Measurements from ENCODE around the gene IL1RAPL1.

Gene IL1RAPL1

GRCh38 chrX:29911673-29912072, 1324.4 kb downstream of the IL1RAPL1 start:
- H3K4me3 ChIP-seq (ENCODE audit: low read depth in 1 of 2, low read length in 2 of 2), result no peak overlapping the region
- DNase-seq (no peak), ATAC-seq (ENCODE audit: insufficient read depth, low read depth) (no peak)

GRCh38 chrX:29913647-29914046, 1326.4 kb downstream of the IL1RAPL1 start:
- H4K20me1 ChIP-seq (ENCODE audit: insufficient read depth, low read length), result no peaks in the 10 kb centered on the region
- no peaks in the 10 kb centered on the region for H3K9me3 ChIP-seq (ENCODE audit: insufficient read depth, low read length, severe bottlenecking)
- TF ChIP-seq EZH2 (IDR thresholded peaks at IDR 0.05; ENCODE audit: borderline replicate concordance, low read depth, low read length, severe bottlenecking), result no peak
- no peak for TF ChIP-seq CTCF (IDR thresholded peaks at IDR 0.05; ENCODE audit: borderline replicate concordance, extremely low read depth, low read length, poor library complexity, severe bottlenecking)

More at GRCh38 chrX:29911673-29912072, 1324.4 kb downstream of the IL1RAPL1 start:
- Histone ChIP-seq H4K20me1 (ENCODE audit: insufficient read depth, low read length) (no peaks in the 10 kb centered on the region), H3K27ac (ENCODE audit: low read length) (no peak overlapping the region), H3K9ac (ENCODE audit: low read depth, low read length) (no peak overlapping the region), H3K4me1 (ENCODE audit: insufficient read depth, low read length) (no peaks in the 10 kb centered on the region), H3K27me3 (ENCODE audit: insufficient read depth, low read length, poor library complexity) (no peaks in the 10 kb centered on the region), H2AFZ (ENCODE audit: low read depth, low read length) (no peak overlapping the region), H3K79me2 (ENCODE audit: insufficient read depth, low read length) (no peaks in the 10 kb centered on the region), H3K4me2 (ENCODE audit: insufficient read depth, low read length) (no peak overlapping the region), H3K36me3 (ENCODE audit: insufficient read depth, low read length) (no peaks in the 10 kb centered on the region), H3K9me3 (ENCODE audit: insufficient read depth, low read length, severe bottlenecking) (no peaks in the 10 kb centered on the region)
- no peak for TF ChIP-seq CTCF (IDR thresholded peaks at IDR 0.05; ENCODE audit: borderline replicate concordance, extremely low read depth, low read length, poor library complexity, severe bottlenecking)
- no peak for TF ChIP-seq EZH2 (IDR thresholded peaks at IDR 0.05; ENCODE audit: borderline replicate concordance, low read depth, low read length, severe bottlenecking)

DNA sequence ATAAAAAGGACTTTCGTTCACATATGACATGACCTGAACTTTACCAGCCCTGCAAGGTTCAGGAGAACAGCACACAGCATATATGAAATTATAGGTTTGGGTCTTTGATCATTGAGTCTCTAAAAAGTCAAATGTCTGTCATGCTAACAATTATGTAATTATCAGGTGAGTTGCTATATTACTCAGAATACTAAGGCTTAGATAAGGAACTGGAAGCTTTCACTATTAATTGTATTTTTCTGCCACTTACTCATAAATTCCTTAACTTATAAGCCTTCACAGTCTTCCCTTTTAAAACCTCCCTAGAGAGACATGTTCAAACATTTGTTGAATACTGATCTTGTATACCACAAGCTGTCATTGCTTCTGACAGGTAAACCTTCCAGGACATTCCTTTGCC, 1335.4 kb downstream of the IL1RAPL1 start:
- H3K79me2 ChIP-seq (ENCODE audit: insufficient read depth, low read length), result no peaks in the 10 kb centered on the region
- no peaks in the 10 kb centered on the region for H3K4me1 ChIP-seq (ENCODE audit: insufficient read depth, low read length)
- H3K4me2 ChIP-seq (ENCODE audit: insufficient read depth, low read length), result no peak overlapping the region
- H3K36me3 ChIP-seq (ENCODE audit: insufficient read depth, low read length), result no peaks in the 10 kb centered on the region
- no peak for TF ChIP-seq CTCF (IDR thresholded peaks at IDR 0.05; ENCODE audit: borderline replicate concordance, extremely low read depth, low read length, poor library complexity, severe bottlenecking)
- H3K9ac ChIP-seq (ENCODE audit: low read depth, low read length), result no peak overlapping the region
- no peaks in the 10 kb centered on the region for H3K9me3 ChIP-seq (ENCODE audit: insufficient read depth, low read length, severe bottlenecking)
- H4K20me1 ChIP-seq (ENCODE audit: insufficient read depth, low read length), result no peaks in the 10 kb centered on the region
- no peak overlapping the region for H2AFZ ChIP-seq (ENCODE audit: low read depth, low read length)
- ATAC-seq (ENCODE audit: insufficient read depth, low read depth), result no peak
- no peak overlapping the region for H3K4me3 ChIP-seq (ENCODE audit: low read depth in 1 of 2, low read length in 2 of 2)
- H3K27me3 ChIP-seq (ENCODE audit: insufficient read depth, low read length, poor library complexity), result no peaks in the 10 kb centered on the region
- no peak overlapping the region for H3K27ac ChIP-seq (ENCODE audit: low read length)
- DNase-seq, result no peak

More at GRCh38 chrX:29913647-29914046, 1326.4 kb downstream of the IL1RAPL1 start:
- no peak for DNase-seq
- ATAC-seq (ENCODE audit: insufficient read depth, low read depth), result no peak
- Histone ChIP-seq H3K79me2 (ENCODE audit: insufficient read depth, low read length) (no peaks in the 10 kb centered on the region), H3K27ac (ENCODE audit: low read length) (no peak overlapping the region), H2AFZ (ENCODE audit: low read depth, low read length) (no peak overlapping the region), H3K9ac (ENCODE audit: low read depth, low read length) (no peak overlapping the region), H3K4me3 (ENCODE audit: low read depth in 1 of 2, low read length in 2 of 2) (no peak overlapping the region), H3K27me3 (ENCODE audit: insufficient read depth, low read length, poor library complexity) (no peaks in the 10 kb centered on the region), H3K4me1 (ENCODE audit: insufficient read depth, low read length) (no peaks in the 10 kb centered on the region), H3K4me2 (ENCODE audit: insufficient read depth, low read length) (no peak overlapping the region), H3K36me3 (ENCODE audit: insufficient read depth, low read length) (no peaks in the 10 kb centered on the region)

DNA sequence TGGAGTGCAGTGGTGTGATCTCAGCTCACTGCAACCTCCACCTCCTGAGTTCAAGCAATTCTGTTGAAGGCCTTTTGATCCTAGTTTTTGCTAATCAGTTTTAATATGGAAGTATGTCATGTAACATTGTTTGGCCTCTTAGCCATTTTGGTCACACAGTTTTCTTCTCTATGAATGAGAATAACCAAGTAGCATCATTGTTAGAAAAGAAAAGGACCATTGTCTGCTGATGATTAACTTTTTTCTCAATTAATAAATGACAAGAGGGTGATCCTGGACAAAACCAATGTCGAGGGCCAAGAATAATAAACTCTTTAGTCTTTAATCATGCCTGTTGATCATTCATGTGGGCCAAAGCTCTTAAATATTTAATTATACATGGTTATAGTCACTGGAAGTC, 1338.8 kb downstream of the IL1RAPL1 start:
- no peak for TF ChIP-seq EZH2 (IDR thresholded peaks at IDR 0.05; ENCODE audit: borderline replicate concordance, low read depth, low read length, severe bottlenecking)
- H3K79me2 ChIP-seq (ENCODE audit: insufficient read depth, low read length), result no peaks in the 10 kb centered on the region

More for the DNA sequence above, 1338.8 kb downstream of the IL1RAPL1 start:
- Histone ChIP-seq H3K27me3 (ENCODE audit: insufficient read depth, low read length, poor library complexity) (no peaks in the 10 kb centered on the region), H3K4me2 (ENCODE audit: insufficient read depth, low read length) (no peak overlapping the region), H3K4me3 (ENCODE audit: low read depth in 1 of 2, low read length in 2 of 2) (no peak overlapping the region), H2AFZ (ENCODE audit: low read depth, low read length) (no peak overlapping the region), H3K4me1 (ENCODE audit: insufficient read depth, low read length) (no peaks in the 10 kb centered on the region), H3K36me3 (ENCODE audit: insufficient read depth, low read length) (no peaks in the 10 kb centered on the region), H3K9ac (ENCODE audit: low read depth, low read length) (no peak overlapping the region), H3K9me3 (ENCODE audit: insufficient read depth, low read length, severe bottlenecking) (no peaks in the 10 kb centered on the region), H3K27ac (ENCODE audit: low read length) (no peak overlapping the region), H4K20me1 (ENCODE audit: insufficient read depth, low read length) (no peaks in the 10 kb centered on the region)
- ATAC-seq (ENCODE audit: insufficient read depth, low read depth) (no peak), DNase-seq (no peak)

Data from DND-41 (cell line).